K562 (cell line): Measurements from ENCODE around the gene DIAPH1. TPM values are rescaled to one million over a fixed set of nuclear protein-coding genes. Genes with fewer than 3 reads are reported as not detected.
A peak's percentile ranks its signal among the peaks of the same experiment; 100 is the strongest.

Source experiments
- ELF1 ChIP-seq: fragments of 200-800 bp; sonication (Bioruptor generic); IDR thresholded peaks from 2 replicates; pipeline ENCODE4 v1.6.1; 2016; ENCODE audit warnings: missing genetic modification characterization, missing compliant biosample characterization
- HCFC1 ChIP-seq: IDR thresholded peaks from 2 replicates; pipeline ENCODE4 v1.6.1; 2012; ENCODE audit warnings: low read depth, low read length, improper control_type of control experiment
- NFATC3 ChIP-seq: fragments of 450-650 bp; IDR thresholded peaks from 2 replicates; pipeline ENCODE4 v1.6.1; 2017; ENCODE audit warnings: mild to moderate bottlenecking
- PPARD ChIP-seq: fragments of 250-450 bp; sonication (Bioruptor Pico); IDR thresholded peaks from 2 replicates; pipeline ENCODE4 v1.8.0; 2022; ENCODE audit warnings: inconsistent platforms, mild to moderate bottlenecking, moderate library complexity
- RBM15 ChIP-seq: fragments of 200-400 bp; formaldehyde crosslinking; IDR thresholded peaks from 2 replicates; pipeline ENCODE4 v1.6.1; 2018; ENCODE audit warnings: mild to moderate bottlenecking, low read length, moderate library complexity; ENCODE audit not compliant: insufficient read depth
- RCOR1 ChIP-seq, 2 experiments: IDR thresholded peaks; 2 replicates each; pipeline ENCODE4 v1.6.1; 2012; ENCODE audit warnings: low read depth in 2 of 2, low read length in 2 of 2, borderline replicate concordance in 1 of 2, improper control_type of control experiment in 1 of 2
- SNIP1 ChIP-seq: fragments of 450-650 bp; IDR thresholded peaks from 2 replicates; pipeline ENCODE4 v1.7.1; 2017; ENCODE audit warnings: low read depth, mild to moderate bottlenecking
- WHSC1 ChIP-seq: IDR thresholded peaks from one replicate; pipeline ENCODE4 v1.6.1; 2012; ENCODE audit warnings: low read length, control low read depth, inconsistent platforms
- ZC3H4 ChIP-seq: sonication (generic); formaldehyde crosslinking; IDR thresholded peaks from 2 replicates; pipeline ENCODE4 v1.9.0; 2021; ENCODE audit warnings: missing genetic modification reagents, borderline replicate concordance
- ZNF217 ChIP-seq: sonication (generic); formaldehyde crosslinking; IDR thresholded peaks from 2 replicates; pipeline ENCODE4 v1.8.0; 2022; ENCODE audit warnings: mild to moderate bottlenecking, missing genetic modification reagents
- ZNF668 ChIP-seq: fragments of 250-450 bp; sonication (Bioruptor Pico); IDR thresholded peaks from 2 replicates; pipeline ENCODE4 v1.8.0; 2022; ENCODE audit warnings: mild to moderate bottlenecking, inconsistent platforms
- polyA plus RNA-seq, 8 experiments: library from polyadenylated mRNA; depleted of rRNA in 4 of 8; stranded (reverse) in 5 of 8; unstranded in 3 of 8; fragments of >200 nt; fragmentation: Nextera tagmentation in 2 of 8; fragmentation: Illumina TruSeq in 1 of 8; extraction: Ambion mirVana in 2 of 8; extraction: Trizol in 1 of 8; gene quantifications; 2 replicates each; pipeline versions ENCODE4 v1.2.1 to v1.2.3, GENCODE V29; 2011 to 2014; ENCODE audit warnings: inconsistent platforms in 1 of 8, missing spikeins in 1 of 8
- total RNA-seq, 7 experiments: library from RNA; depleted of rRNA in 6 of 7; stranded (reverse); fragments of >200 nt in 6 of 7; fragmentation: Illumina TruSeq in 2 of 7; extraction: Trizol in 2 of 7; gene quantifications; 2 replicates each; pipeline versions ENCODE4 v1.2.1 to v1.2.3, GENCODE V29; 2011 to 2021; ENCODE audit warnings: low replicate concordance in 1 of 7
- TF ChIP-seq, protein P1 (sequence below): fragments of 150-350 bp; IDR thresholded peaks from 2 replicates; pipeline ENCODE4 v1.6.1; 2014; ENCODE audit warnings: low read depth, mild to moderate bottlenecking, low read length, borderline replicate concordance
- TF ChIP-seq, protein P2 (sequence below): conservative IDR thresholded peaks from 2 replicates; pipeline ENCODE4 v1.6.1; 2011; ENCODE audit warnings: low read depth, mild to moderate bottlenecking, low read length; ENCODE audit not compliant: control insufficient read depth

The DIAPH1 gene
- total and polyA plus RNA-seq, 9 of the 15 experiments (the other 6 are each of a cell fraction or from before 2014, with no cell fraction given), result 60.8 to 328 (median 97.8) TPM

DNA sequence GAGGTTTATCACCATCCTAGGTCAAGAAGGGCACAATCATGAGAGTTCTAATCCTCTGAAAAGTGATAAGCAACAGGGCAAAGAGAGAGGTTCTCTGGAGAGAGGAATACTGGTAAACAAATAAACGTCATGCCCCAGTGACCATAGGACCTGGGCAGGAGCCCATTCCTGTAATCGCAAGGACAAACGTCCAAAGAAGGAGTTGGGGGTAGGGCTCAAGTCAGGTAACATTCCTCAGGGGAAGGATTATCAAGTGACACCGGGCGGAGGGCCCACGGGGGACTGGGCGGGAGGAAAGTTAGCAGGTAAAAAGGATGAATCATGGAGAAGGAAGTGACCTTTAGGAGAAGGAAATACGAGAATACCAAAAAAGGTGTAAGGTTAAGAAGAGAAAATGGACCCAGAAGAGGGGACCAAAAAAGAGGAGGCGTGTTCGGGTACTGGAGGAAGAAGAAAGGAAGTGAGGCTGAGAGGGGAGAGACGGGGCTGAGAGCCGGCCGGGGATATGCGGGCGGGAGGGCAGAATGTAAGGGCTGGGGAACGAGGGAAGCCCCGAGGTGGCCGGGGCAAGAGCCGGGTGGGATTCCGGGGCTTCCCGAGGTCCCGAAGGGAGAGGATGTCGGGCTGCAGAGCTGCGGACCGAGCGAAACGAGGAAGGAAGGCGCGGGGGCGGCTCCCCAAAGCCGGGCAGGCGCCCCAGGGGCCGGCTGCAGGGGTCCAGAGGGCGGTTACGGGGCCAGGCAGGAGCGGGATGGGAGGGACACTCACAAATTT, 583 bp downstream of the DIAPH1 start (continued):
- TF ChIP-seq SNIP1 (no peak), ZNF217 (CRISPR knock-in tag) (no peak), WHSC1 (no peak), PPARD (CRISPR knock-in tag) (no peak), RCOR1 (IDR thresholded peaks at IDR 0.05; ENCODE audit: borderline replicate concordance in 1 of 2, low read depth in 2 of 2, low read length in 2 of 2) (peak in 1 of 2 experiments; percentile 52; a peak in 1 of 4 replicates), ELF1 (no peak), ZNF668 (CRISPR knock-in tag) (no peak), ZC3H4 (no peak), HCFC1 (peak; percentile 46; the same call in 1 of the 2 replicates), NFATC3 (peak; percentile 38; the same call in 1 of the 2 replicates), RBM15 (no peak)
- TF ChIP-seq, protein P1, sequence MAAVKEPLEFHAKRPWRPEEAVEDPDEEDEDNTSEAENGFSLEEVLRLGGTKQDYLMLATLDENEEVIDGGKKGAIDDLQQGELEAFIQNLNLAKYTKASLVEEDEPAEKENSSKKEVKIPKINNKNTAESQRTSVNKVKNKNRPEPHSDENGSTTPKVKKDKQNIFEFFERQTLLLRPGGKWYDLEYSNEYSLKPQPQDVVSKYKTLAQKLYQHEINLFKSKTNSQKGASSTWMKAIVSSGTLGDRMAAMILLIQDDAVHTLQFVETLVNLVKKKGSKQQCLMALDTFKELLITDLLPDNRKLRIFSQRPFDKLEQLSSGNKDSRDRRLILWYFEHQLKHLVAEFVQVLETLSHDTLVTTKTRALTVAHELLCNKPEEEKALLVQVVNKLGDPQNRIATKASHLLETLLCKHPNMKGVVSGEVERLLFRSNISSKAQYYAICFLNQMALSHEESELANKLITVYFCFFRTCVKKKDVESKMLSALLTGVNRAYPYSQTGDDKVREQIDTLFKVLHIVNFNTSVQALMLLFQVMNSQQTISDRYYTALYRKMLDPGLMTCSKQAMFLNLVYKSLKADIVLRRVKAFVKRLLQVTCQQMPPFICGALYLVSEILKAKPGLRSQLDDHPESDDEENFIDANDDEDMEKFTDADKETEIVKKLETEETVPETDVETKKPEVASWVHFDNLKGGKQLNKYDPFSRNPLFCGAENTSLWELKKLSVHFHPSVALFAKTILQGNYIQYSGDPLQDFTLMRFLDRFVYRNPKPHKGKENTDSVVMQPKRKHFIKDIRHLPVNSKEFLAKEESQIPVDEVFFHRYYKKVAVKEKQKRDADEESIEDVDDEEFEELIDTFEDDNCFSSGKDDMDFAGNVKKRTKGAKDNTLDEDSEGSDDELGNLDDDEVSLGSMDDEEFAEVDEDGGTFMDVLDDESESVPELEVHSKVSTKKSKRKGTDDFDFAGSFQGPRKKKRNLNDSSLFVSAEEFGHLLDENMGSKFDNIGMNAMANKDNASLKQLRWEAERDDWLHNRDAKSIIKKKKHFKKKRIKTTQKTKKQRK, result no peak
- TF ChIP-seq, protein P2, sequence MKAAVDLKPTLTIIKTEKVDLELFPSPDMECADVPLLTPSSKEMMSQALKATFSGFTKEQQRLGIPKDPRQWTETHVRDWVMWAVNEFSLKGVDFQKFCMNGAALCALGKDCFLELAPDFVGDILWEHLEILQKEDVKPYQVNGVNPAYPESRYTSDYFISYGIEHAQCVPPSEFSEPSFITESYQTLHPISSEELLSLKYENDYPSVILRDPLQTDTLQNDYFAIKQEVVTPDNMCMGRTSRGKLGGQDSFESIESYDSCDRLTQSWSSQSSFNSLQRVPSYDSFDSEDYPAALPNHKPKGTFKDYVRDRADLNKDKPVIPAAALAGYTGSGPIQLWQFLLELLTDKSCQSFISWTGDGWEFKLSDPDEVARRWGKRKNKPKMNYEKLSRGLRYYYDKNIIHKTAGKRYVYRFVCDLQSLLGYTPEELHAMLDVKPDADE, result no peak
